Measurements from ENCODE around the gene ACO1. TPM values are rescaled to one million over a fixed set of nuclear protein-coding genes. Genes with fewer than 3 reads are reported as not detected.

Gene ACO1
- total RNA-seq, 2 experiments from 2014 or later: 8.5 to 9.1 TPM

- Mint-ChIP-seq H3K27me3 (no peaks in the 10 kb centered on the region), H3K4me3 (no peak overlapping the region), H3K4me1 (no peaks in the 10 kb centered on the region), H3K9me3 (no peaks in the 10 kb centered on the region), H3K27ac (no peak overlapping the region), H3K36me3 (no peaks in the 10 kb centered on the region)
- ATAC-seq (ENCODE audit: low read depth) (no peak), DNase-seq (no peak)
- POLR2A ChIA-PET: interaction anchor here (0.7 kb wide), 1 partner anchor 10 kb away, joined by 4 read pairs; the partner anchor contains the start of gene ACO1
Observed at GRCh38 chr9:32393911-32394310, 9.5 kb downstream of the ACO1 start.

DNA sequence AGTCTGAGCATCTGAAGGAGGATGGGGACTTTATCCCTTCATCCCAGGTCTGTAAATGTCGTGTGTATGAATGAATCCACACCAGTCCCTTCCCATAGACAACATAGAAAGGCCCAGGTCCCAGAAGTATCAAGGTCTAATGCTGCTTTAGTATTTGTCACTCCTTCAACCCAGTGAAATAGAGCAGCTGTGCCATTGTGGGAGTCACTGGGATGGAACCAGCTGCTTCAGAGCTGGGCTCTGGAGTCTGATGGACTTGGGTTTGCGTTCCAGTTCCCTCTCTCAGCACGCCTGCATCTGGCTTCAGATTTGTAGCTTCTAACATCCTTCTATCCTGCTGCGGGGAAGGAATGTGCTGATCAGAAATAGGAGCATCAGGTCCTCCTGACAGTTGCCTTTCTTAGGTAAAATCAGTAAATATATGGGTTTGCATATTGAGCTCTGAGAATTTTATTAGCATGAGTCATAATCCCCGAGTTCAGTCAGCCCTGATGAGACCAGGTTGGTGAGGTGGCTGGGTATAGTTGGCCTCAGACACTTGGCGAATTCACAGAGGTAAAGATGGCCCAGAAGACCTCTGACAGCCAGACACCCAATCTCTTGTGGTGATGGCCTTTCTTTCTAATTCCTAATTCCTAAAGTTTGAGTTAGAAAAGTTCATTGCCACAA, 10.1 kb downstream of the ACO1 start:
- Mint-ChIP-seq H3K9me3 (no peaks in the 10 kb centered on the region), H3K27me3 (no peaks in the 10 kb centered on the region), H3K4me3 (no peak overlapping the region), H3K27ac (no peak overlapping the region), H3K36me3 (no peaks in the 10 kb centered on the region), H3K4me1 (no peaks in the 10 kb centered on the region)
- ATAC-seq (ENCODE audit: low read depth) (no peak), DNase-seq (no peak)
- POLR2A ChIA-PET: no interaction called here

DNA sequence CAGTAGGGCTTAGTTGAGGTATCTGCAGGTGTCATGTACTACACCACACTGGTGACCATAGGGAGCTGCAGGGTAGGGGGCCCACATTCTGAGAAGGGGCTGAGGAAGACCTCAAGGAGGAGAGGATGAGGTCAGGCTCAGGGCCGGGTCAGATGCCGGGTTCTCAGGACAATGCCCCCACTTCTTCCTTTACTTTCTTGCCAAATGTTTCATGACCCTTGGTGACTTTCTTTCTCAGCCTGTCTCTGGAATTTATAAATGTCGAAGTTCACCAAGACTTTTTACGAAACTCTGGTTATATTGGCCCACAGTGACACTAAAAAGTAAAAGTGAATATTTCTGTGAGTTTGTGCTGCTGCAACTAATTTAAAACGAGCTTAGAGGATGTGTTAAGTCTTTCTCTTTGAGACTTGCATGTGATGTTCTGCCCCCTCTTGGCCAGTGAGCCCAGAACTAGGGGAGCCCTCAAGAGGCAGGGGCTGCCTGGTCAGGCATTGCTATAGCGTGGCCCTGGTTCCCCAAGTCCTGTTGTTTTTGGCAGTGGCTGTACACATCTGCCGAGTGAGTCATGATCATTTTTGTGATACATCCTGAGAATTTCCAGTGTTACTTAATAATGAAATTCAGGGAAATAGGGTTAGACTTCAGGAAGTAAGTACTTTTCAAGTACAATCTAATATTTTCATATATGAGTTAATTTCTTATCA, 11.2 kb downstream of the ACO1 start:
- POLR2A ChIA-PET: no interaction called here
- no peaks in the 10 kb centered on the region for H3K36me3 Mint-ChIP-seq
- no peaks in the 10 kb centered on the region for H3K4me1 Mint-ChIP-seq
- no peaks in the 10 kb centered on the region for H3K27me3 Mint-ChIP-seq
- DNase-seq: no peak
- H3K9me3 Mint-ChIP-seq: no peaks in the 10 kb centered on the region
- no peak overlapping the region for H3K4me3 Mint-ChIP-seq
- ATAC-seq (ENCODE audit: low read depth): no peak
- no peak overlapping the region for H3K27ac Mint-ChIP-seq

DNA sequence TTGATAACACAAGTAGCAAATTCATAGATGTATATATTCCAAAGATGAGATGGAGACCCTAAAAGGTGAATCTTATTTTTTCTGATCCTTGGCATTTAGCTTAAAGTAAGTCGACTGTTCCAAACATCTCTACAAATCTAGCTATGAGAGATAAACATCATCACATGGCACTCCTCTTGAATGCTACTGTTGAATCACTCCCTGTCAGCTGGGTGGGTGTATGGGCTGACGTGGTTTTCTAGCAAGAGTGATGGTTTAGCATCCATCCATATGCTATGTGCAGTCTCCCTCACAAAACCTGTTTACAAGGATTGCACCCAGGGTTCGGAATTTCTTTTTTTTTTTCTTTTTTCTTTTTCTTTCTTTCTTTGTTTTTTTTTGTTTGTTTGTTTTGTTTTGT, 13.8 kb downstream of the ACO1 start:
- DNase-seq (no peak), ATAC-seq (ENCODE audit: low read depth) (no peak)
- no peaks in the 10 kb centered on the region for H3K27me3 Mint-ChIP-seq
- H3K4me3 Mint-ChIP-seq: no peak overlapping the region
- H3K9me3 Mint-ChIP-seq: no peaks in the 10 kb centered on the region
- no peaks in the 10 kb centered on the region for H3K36me3 Mint-ChIP-seq
- no peaks in the 10 kb centered on the region for H3K4me1 Mint-ChIP-seq
- POLR2A ChIA-PET: no interaction called here
- no peak overlapping the region for H3K27ac Mint-ChIP-seq

GRCh38 chr9:32399110-32399815, 14.8 kb downstream of the ACO1 start:
- Mint-ChIP-seq H3K4me1 (peaks cover 3% of the 10 kb centered on the region), H3K9me3 (no peaks in the 10 kb centered on the region), H3K36me3 (peaks cover 3% of the 10 kb centered on the region), H3K4me3 (no peak overlapping the region), H3K27me3 (no peaks in the 10 kb centered on the region), H3K27ac (no peak overlapping the region)
- no peak for ATAC-seq (ENCODE audit: low read depth)
- POLR2A ChIA-PET: no interaction called here
- DNase-seq: no peak

DNA sequence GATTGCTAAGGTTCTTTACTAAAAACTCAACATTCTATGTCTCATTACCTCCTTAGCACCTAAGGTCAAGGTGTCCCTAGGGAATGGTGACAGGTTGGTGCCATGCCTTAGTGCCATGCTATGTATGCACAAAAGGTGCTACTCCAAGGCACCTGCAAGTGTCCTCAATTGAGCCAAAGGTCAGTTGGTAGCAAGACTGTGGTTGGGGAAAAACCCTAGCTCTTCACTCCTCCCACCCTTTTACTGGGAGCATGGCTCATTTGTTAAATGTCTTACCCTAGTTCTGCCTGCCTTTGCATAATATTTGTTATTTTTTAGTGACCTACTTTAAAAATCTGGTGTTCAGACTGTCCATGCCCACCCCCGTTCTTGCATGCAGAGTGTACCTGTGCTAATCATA, 17.0 kb downstream of the ACO1 start:
- Mint-ChIP-seq H3K27me3 (no peaks in the 10 kb centered on the region), H3K4me3 (no peak overlapping the region), H3K4me1 (peaks cover 3% of the 10 kb centered on the region), H3K9me3 (no peaks in the 10 kb centered on the region), H3K27ac (no peak overlapping the region), H3K36me3 (peaks cover 9% of the 10 kb centered on the region)
- ATAC-seq (ENCODE audit: low read depth) (no peak), DNase-seq (no peak)
- POLR2A ChIA-PET: no interaction called here

GRCh38 chr9:32403567-32404260, 19.3 kb downstream of the ACO1 start:
- Mint-ChIP-seq H3K4me3 (no peak overlapping the region), H3K27ac (no peak overlapping the region), H3K36me3 (peaks cover 15% of the 10 kb centered on the region), H3K4me1 (peaks cover 3% of the 10 kb centered on the region), H3K9me3 (no peaks in the 10 kb centered on the region), H3K27me3 (no peaks in the 10 kb centered on the region)
- DNase-seq (no peak), ATAC-seq (ENCODE audit: low read depth) (no peak)
- POLR2A ChIA-PET: no interaction called here

GRCh38 chr9:32404402-32404801, 20.0 kb downstream of the ACO1 start:
- H3K9me3 Mint-ChIP-seq: no peaks in the 10 kb centered on the region
- DNase-seq (no peak), ATAC-seq (ENCODE audit: low read depth) (no peak)
- POLR2A ChIA-PET: no interaction called here
- no peak overlapping the region for H3K27ac Mint-ChIP-seq
- no peak overlapping the region for H3K4me3 Mint-ChIP-seq
- peaks cover 3% of the 10 kb centered on the region for H3K4me1 Mint-ChIP-seq
- H3K36me3 Mint-ChIP-seq: peaks cover 15% of the 10 kb centered on the region
- no peaks in the 10 kb centered on the region for H3K27me3 Mint-ChIP-seq

DNA sequence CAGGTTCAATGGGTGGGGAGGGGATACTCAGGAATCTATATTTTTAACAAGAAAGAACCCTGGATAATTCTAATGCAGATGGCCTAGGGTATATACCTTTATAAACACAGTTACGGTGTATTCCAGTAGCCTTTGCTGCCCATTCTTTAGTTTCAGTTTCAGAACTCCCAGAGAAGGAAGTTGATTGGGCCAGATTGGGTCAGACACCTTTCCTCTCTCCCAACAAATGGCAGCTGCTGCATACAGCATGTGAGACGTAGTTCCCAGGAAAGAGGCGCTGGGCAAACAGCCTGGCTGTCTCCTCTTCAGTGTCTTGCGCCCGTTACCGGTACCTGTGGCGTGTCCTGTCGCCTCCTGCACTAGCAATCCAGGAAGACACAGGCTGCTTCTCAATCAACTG, 20.4 kb downstream of the ACO1 start:
- Mint-ChIP-seq H3K9me3 (no peaks in the 10 kb centered on the region), H3K4me1 (peaks cover 3% of the 10 kb centered on the region)
- POLR2A ChIA-PET: no interaction called here

DNA sequence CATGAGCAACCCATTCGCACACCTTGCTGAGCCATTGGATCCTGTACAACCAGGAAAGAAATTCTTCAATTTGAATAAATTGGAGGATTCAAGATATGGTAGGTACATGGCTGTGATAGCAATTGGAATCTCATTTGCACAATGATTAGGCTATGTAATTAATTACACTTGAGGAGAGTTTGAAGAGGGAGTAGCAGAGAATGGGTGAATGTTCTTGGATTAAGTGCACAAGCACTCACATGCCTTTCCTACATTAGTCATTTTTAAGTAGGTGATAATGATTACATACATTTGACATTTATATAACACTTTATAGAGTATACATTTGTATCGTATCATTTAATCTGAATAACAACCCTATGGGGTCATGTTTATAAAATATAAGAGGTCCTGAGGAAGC, 21.1 kb downstream of the ACO1 start:
- Mint-ChIP-seq H3K4me1 (peaks cover 3% of the 10 kb centered on the region), H3K36me3 (peaks cover 15% of the 10 kb centered on the region), H3K4me3 (no peak overlapping the region), H3K27me3 (no peaks in the 10 kb centered on the region), H3K9me3 (no peaks in the 10 kb centered on the region), H3K27ac (no peak overlapping the region)
- ATAC-seq (ENCODE audit: low read depth) (no peak), DNase-seq (no peak)
- POLR2A ChIA-PET: no interaction called here

More for the DNA sequence above, 20.4 kb downstream of the ACO1 start:
- DNase-seq (no peak), ATAC-seq (ENCODE audit: low read depth) (no peak)
- peaks cover 15% of the 10 kb centered on the region for H3K36me3 Mint-ChIP-seq
- no peaks in the 10 kb centered on the region for H3K27me3 Mint-ChIP-seq
- no peak overlapping the region for H3K4me3 Mint-ChIP-seq
- H3K27ac Mint-ChIP-seq: no peak overlapping the region

DNA sequence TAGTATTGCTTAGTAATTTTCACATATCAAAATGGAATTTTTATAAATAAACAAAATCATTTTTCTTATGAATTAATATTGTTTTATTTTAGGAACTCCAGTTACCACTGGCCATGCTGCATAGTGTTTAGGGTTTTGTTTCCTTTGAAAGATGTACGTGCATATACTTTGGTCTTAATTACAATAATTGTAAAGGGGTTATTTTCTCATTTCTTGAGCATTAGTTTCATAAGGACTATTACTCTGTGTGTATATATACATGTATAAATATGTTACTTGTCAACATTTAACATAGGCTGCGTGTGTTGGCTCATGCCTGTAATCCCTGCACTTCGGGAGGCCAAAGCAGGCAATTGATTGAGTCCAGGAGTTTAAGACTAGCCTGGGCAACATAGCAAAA, 21.6 kb downstream of the ACO1 start:
- ATAC-seq (ENCODE audit: low read depth) (no peak), DNase-seq (no peak)
- H3K36me3 Mint-ChIP-seq: peaks cover 15% of the 10 kb centered on the region
- no peak overlapping the region for H3K27ac Mint-ChIP-seq
- POLR2A ChIA-PET: no interaction called here
- H3K4me1 Mint-ChIP-seq: peaks cover 3% of the 10 kb centered on the region
- H3K27me3 Mint-ChIP-seq: no peaks in the 10 kb centered on the region
- H3K4me3 Mint-ChIP-seq: no peak overlapping the region
- H3K9me3 Mint-ChIP-seq: no peaks in the 10 kb centered on the region

DNA sequence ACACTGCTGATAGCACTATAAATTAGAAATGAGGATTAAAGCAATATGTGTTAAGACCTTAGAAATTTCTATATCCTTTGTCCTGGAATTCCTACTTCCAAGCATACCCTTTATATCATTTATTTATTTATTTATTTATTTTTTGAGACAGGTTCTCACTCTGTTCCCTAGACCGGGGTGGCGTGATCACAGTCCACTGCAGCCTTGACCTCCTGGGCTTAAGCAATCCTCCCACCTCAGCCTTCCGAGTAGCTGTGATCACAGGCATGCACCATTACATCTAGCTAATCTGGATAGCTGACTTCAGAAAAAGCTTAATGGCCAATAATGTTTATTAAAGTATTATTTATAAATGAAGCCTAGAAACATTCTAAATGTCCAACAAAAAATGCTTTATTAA, 27.3 kb downstream of the ACO1 start:
- no peak for ATAC-seq (ENCODE audit: low read depth)
- DNase-seq: no peak
- H3K4me1 Mint-ChIP-seq: no peaks in the 10 kb centered on the region
- POLR2A ChIA-PET: no interaction called here
- H3K4me3 Mint-ChIP-seq: no peak overlapping the region
- H3K36me3 Mint-ChIP-seq: peaks cover 8% of the 10 kb centered on the region
- no peaks in the 10 kb centered on the region for H3K27me3 Mint-ChIP-seq
- H3K27ac Mint-ChIP-seq: no peak overlapping the region
- no peaks in the 10 kb centered on the region for H3K9me3 Mint-ChIP-seq

DNA sequence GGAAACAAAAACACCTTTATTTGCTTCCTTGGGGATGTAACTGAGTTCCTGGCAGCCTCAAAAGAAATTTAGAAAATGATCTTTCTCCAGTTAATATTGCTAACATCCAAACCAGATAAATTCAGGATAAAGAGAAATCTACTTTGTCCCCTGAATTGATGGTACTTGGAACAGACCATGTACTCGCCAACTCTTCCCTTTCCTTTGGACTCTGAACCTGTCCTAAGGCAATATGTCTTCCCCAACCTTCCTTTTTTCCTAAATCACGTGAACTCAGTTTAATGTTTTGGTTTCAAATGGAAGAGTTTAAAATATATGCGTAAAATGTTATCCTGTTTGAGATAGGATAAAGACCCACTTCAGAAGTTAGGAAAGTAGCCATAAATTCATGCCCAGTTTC, 28.0 kb downstream of the ACO1 start:
- POLR2A ChIA-PET: no interaction called here
- no peaks in the 10 kb centered on the region for H3K27me3 Mint-ChIP-seq
- H3K4me1 Mint-ChIP-seq: no peaks in the 10 kb centered on the region
- no peaks in the 10 kb centered on the region for H3K9me3 Mint-ChIP-seq
- ATAC-seq (ENCODE audit: low read depth) (no peak), DNase-seq (no peak)
- H3K36me3 Mint-ChIP-seq: peaks cover 4% of the 10 kb centered on the region
- H3K4me3 Mint-ChIP-seq: no peak overlapping the region
- no peak overlapping the region for H3K27ac Mint-ChIP-seq

Data from activated naive CD8-positive, alpha-beta T cell treated with anti-CD3 and anti-CD28 coated beads, Interleukin-2, amount 10 ng/mL, durations not matched to agents 7 days and 5 days (primary cell).